ENCODE measurements around the gene DESI1.
"Not testable (repeated sequence)": the region's sequence is repeated elsewhere in the genome, so short reads cannot be mapped to it uniquely, and the experiment has no call there.

DNA sequence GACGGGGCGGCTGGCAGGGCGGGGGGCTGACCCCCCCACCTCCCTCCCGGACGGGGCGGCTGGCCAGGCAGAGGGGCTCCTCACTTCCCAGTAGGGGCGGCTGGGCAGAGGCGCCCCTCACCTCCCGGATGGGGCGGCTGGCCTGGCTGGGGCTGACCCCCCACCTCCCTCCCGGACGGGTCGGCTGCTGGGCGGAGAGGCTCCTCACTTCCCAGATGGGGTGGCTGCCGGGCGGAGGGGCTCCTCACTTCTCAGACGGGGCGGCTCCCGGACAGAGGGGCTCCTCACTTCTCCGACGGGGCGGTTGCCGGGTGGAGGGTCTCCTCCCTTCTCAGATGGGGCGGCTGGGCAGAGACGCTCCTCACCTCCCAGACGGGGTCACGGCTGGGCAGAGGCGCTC lies 10.3 kb upstream of the DESI1 start:
- TF ChIP-seq CEBPB (IDR thresholded peaks at IDR 0.05); RAD21 (conservative IDR thresholded peaks at IDR 0.05 in 1 of 2, IDR thresholded peaks at IDR 0.05 in 1 of 2); JUNB (IDR thresholded peaks at IDR 0.05); NR3C1 (IDR thresholded peaks at IDR 0.05); POLR2A (IDR thresholded peaks at IDR 0.05; ENCODE audit: low read length); RFX5 (IDR thresholded peaks at IDR 0.05); BHLHE40 (IDR thresholded peaks at IDR 0.05; ENCODE audit: low read depth, low read length); EP300 (IDR thresholded peaks at IDR 0.05); POLR2AphosphoS2 (conservative IDR thresholded peaks at IDR 0.05; ENCODE audit: low read length); EHMT2 (IDR thresholded peaks at IDR 0.05; ENCODE audit: low read depth); RNF2 (IDR thresholded peaks at IDR 0.05; ENCODE audit: borderline replicate concordance, low read depth): not testable (repeated sequence)
- TF ChIP-seq, protein P1, sequence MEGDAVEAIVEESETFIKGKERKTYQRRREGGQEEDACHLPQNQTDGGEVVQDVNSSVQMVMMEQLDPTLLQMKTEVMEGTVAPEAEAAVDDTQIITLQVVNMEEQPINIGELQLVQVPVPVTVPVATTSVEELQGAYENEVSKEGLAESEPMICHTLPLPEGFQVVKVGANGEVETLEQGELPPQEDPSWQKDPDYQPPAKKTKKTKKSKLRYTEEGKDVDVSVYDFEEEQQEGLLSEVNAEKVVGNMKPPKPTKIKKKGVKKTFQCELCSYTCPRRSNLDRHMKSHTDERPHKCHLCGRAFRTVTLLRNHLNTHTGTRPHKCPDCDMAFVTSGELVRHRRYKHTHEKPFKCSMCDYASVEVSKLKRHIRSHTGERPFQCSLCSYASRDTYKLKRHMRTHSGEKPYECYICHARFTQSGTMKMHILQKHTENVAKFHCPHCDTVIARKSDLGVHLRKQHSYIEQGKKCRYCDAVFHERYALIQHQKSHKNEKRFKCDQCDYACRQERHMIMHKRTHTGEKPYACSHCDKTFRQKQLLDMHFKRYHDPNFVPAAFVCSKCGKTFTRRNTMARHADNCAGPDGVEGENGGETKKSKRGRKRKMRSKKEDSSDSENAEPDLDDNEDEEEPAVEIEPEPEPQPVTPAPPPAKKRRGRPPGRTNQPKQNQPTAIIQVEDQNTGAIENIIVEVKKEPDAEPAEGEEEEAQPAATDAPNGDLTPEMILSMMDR (IDR thresholded peaks at IDR 0.05) = not testable (repeated sequence)
- TF ChIP-seq, protein P2, sequence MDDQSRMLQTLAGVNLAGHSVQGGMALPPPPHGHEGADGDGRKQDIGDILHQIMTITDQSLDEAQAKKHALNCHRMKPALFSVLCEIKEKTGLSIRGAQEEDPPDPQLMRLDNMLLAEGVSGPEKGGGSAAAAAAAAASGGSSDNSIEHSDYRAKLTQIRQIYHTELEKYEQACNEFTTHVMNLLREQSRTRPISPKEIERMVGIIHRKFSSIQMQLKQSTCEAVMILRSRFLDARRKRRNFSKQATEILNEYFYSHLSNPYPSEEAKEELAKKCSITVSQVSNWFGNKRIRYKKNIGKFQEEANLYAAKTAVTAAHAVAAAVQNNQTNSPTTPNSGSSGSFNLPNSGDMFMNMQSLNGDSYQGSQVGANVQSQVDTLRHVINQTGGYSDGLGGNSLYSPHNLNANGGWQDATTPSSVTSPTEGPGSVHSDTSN (IDR thresholded peaks at IDR 0.05) = not testable (repeated sequence)

Measured in A549 (cell line).